Keratinocyte (primary cell): ENCODE results near the gene CNN1.

Experiments
- CTCF ChIP-seq, 3 experiments: IDR thresholded peaks in 1 of 3; conservative IDR thresholded peaks in 1 of 3; optimal IDR thresholded peaks in 1 of 3; 2 replicates in 2 of 3; 3 replicates in 1 of 3; pipeline versions ENCODE3 to v1.5.1; 2011; ENCODE audit warnings: low read length in 3 of 3, mild to moderate bottlenecking in 3 of 3, moderate library complexity in 2 of 3, control low read depth in 1 of 3, inconsistent platforms in 1 of 3; ENCODE audit not compliant: insufficient read depth in 2 of 3; ENCODE audit errors: extremely low read depth in 1 of 3
- EZH2 ChIP-seq: IDR thresholded peaks from one replicate; pipeline ENCODE4 v1.6.1; 2012; ENCODE audit warnings: inconsistent platforms, mild to moderate bottlenecking, low read length, moderate library complexity

- TF ChIP-seq CTCF (optimal IDR thresholded peaks at IDR 0.05 in 1 of 3, IDR thresholded peaks at IDR 0.05 in 1 of 3, conservative IDR thresholded peaks at IDR 0.05 in 1 of 3; ENCODE audit: extremely low read depth in 1 of 3, insufficient read depth in 2 of 3, low read length in 3 of 3), result no peak
- TF ChIP-seq EZH2, result no peak
Observed at GRCh38 chr19:11555246-11555645, 16.6 kb downstream of the CNN1 start.
